TTC549 (cell line): ENCODE results near the gene KCNE2.

Experiments
- FAIRE-seq: peaks from 2 replicates; lab custom pipeline; 2012; peaks lifted over from hg19 to GRCh38; lab: Jason Lieb, UNC

Gene KCNE2, protein sequence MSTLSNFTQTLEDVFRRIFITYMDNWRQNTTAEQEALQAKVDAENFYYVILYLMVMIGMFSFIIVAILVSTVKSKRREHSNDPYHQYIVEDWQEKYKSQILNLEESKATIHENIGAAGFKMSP

DNA sequence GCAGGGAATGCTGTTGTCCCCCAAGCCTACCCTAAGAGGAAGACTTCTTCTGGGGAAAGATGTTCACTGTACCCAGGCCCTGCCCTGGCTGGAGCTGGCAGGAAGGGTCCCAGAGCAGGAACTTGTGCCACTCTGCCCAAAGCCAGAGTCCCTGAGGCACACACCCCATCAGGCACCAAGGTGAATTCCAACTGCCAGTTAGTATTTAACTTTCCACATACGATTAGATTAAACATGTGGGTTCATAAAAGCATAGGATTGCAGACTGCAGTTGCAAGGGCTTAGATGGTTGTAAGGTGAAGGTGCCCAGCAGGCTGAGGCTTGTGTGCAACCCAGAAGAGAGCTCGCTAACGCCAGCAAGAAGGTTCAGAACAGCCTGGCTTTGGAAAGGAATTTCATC is at the start of gene KCNE2:
Gene KCNE2 (plus strand): TSS at position 274 of the 400 bp plus-strand sequence. CDS start 6,473 bp downstream, outside the sequence.
- no peak for FAIRE-seq

DNA sequence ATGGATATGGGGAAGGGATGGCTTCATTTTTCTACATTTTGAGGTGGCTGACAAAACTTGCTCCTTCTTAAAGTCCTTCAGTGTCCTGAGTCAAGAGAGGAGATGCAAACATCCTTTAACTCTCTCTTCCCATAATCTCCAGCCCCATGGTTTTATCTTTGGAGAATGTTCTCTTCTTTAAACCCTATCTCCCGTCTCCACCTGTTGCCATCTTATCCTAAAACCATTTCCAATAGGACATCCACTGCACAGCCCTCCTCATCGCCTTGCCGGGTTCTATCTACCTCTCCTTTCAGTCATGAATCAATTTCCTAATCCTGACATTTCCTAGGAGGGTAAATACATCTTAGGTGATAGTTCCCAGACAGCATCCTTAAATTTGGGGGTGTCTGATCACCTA is 44.2 kb upstream of the KCNE2 start:
- no peak for FAIRE-seq

DNA sequence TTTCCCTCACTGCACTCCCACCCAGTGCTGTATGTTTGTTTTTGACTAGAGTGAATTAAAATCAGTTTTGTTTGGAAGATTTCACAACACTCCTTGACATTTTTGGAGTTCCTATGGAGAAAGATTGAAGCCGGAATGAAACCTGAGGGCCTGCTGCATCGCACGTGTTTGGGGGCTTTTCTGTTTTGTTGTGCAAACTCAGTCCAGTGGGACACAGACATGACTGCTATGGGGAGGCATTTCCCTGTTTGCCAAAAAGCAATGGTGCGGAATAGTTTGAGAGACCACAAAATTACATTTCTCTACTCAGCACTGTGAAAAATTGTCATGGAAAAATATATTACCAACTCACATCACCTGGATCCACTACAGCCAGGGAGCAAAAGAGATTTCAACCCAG is 43.8 kb upstream of the KCNE2 start:
- no peak for FAIRE-seq

DNA sequence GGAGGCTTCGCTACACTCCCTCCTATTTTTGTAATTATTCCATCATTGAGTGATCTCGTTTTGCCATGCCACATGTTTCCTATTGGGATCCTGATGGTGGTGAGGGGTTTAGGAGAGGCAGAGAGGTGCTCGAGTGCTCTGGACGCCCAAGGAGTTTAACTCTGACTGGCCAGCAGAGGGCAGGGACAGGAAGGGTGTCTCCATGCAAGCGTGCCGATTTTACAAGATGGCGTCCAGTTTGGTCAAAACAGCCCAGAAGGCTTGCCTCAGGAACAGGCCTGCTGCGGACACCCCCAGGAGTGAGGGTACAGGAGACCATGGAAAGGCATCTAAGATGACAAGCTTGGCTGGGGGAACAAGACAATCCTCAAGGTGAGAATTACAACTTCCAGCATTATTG is 33.8 kb upstream of the KCNE2 start:
- no peak for FAIRE-seq

DNA sequence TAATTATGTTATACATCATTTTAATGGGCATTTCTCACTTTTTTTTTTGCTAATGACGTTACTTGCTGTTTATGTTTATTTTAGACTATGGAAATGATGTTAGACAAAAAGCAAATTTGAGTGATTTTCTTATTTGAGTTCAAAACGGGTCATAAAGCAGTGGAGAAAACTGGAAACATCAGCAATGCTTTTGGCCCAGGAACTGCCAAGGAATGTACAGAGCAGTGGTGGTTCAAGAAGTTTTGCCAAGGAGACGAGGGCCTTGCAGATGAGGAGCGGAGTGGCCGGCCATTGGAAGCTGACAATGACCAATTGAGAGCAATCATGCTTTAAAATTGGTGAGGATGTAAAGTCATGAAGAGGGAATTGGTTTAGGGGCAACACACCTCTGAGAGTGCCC is 32.1 kb upstream of the KCNE2 start:
- FAIRE-seq = no peak

DNA sequence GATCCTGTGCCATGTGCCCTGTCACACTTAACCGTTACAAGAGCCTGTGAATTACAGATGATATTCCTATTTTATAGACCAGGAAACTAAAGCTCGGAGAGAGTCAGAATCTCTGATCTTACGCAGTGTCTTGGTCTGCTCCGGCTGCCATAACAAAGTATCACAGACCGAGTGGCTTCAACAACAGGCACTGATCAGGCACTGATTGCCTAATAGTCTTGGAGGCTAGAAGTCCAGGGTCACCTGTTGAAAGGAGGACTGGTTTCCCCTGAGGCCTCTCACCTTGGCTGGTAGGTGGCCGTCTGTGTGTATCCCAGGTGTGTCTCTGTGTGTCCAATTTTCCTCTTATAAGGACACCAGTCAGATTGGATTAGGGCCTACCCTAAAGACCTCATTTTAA is 31.5 kb upstream of the KCNE2 start:
- no peak for FAIRE-seq

DNA sequence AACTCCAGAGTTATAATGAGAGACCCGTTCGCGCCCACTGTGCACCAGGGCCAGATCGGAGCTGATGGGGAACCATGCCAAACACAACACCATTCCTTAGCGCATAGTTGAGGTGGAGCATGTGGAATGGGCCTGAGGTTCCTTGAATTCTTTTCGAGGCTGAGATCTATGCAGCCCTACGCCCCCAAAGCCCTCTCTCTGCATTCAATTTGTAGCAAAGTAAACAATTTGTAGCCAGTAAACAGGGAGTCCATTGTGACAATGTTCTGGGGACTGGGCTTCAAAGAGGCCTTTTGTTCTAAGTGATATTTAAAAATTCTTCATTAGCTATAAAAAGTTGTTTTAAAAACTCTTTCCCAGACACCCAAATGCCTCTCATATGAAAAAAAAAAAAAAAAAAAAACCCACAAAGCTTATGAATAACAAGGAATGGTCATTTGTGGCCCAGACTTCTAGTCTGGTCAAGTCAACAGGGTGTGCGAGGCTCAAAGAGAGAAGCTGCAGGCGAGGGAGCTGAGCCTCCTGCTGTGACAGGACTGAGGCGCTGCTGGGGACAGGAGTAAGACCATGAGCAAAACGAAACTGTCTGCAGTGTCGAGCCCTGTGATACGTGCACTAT is 30.6 kb upstream of the KCNE2 start:
- no peak for FAIRE-seq

DNA sequence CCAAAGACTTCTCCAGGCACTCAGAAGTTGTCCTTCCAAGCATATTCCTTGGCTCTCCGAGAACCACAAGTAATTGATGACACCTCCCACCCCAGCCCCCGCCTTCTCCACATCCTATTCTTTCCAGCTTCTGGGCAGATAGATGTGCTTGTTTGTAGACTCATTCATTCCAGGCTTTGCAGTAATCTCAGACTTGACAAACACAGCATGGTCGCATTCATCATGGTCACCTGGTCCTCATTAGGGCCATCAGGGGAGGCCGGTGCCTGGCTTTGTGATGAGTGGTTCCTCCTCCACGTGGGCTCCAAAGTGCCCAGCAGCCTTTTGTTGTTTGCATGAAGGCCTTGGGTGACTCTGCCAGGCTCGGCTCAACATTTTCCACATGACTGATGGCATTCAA is 28.5 kb upstream of the KCNE2 start:
- no peak for FAIRE-seq

DNA sequence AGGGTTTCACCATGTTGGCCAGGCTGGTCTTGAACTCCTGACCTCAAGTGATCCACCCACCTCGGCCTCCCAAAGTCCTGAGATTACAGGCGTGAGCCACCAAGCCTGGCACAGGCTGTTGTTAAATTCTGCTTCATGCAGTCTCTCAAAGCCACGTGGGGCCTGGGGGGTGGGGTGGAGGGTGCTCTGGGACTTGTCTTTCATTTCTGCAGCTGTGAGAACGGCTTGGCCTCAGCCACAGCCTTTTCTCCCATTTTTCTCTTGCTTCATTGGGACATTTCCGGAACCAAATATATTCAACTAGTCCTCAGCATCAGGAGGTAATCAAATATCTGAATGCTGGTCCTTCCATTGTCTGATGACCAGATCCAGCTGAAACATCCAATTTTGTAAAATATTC is 27.6 kb upstream of the KCNE2 start:
- no peak for FAIRE-seq

DNA sequence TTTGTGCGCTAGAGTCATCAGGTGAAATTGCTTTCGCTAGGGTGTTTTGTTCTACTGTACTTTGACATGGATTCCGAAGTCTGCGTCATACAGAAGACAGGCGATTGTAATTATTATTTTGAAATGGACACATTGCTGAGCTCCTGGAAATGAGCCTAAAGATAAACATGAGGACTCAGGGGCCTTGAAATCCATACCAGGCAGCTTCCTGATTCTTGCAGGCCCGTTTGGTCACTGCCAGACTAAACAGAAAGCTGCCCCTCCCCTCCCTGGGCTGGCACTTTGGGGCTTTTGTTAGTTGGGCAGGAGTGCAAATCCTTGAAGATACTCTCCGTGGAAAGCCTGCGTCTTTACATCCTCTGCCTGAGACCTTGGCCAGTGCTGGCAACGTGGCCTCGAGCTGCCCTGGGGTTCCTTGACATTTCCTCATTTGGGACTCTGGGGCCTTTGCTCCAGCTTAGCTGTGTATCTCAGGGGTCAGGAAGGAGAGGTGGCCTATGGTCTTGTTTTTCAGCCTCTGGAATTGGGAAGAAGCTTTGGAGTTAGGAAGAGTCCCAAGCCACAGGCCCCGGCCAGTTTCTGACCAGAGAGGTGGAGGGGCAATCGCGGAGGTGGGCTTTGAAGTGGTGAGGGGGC is 26.9 kb upstream of the KCNE2 start:
- FAIRE-seq = no peak

DNA sequence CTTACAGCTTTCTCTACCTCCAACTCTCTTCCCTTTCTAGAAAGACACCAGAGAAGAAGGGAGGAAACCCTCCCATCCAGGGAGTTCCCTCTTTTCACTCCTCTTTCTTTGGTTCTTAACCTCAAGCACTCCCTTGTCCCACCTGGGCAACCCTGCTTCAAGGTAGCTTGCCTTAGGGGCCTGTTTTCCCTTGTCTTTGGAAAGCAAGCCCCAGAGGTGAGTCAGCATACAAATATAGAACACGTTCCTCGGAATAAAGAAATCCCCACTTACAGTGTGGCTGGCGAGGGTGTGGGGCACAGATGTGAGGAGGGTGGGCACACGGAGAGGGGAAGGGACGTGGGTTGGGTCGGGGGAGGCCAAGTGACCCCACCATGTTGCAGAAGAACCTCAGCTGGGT is 26.1 kb upstream of the KCNE2 start:
- no peak for FAIRE-seq

DNA sequence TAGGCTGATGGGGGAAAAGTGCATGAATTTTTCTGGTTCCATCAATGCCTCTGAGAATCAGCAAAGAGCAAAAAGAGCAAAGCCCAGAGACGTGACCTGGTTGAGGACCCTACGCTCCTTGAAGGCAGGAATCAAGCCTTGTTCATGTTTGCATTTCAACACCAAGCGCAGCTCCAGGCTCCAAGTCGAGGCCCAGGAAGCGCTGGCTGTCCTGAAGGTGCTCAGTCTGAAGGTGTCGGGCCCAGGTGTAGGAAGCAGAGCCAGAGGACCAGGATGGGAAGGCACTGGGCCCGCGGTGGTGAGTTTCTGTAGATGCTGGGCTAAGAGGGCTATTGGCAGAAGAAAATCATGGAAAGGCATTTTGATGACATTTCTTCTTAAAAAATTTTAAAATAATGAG is 25.6 kb upstream of the KCNE2 start:
- no peak for FAIRE-seq

DNA sequence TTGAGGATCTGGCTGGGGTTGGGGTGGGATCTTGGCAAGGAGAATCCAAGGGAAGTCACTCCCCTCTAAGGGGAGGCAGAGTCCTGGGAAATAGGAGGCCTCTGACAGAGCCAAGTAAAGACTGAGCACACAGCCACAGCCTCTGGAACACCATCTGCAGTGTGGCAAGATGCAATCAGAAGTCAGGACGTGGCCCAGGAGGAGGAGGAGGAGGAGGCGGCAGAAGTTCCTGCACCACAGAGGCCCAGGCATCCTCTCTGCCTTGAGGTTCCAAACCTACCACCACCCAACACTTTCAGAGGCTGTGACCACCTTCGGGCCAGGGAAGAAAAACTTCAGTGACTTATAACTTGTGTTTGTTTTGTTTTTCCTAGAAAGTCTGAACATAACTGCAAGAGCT is 23.7 kb upstream of the KCNE2 start:
- no peak for FAIRE-seq

DNA sequence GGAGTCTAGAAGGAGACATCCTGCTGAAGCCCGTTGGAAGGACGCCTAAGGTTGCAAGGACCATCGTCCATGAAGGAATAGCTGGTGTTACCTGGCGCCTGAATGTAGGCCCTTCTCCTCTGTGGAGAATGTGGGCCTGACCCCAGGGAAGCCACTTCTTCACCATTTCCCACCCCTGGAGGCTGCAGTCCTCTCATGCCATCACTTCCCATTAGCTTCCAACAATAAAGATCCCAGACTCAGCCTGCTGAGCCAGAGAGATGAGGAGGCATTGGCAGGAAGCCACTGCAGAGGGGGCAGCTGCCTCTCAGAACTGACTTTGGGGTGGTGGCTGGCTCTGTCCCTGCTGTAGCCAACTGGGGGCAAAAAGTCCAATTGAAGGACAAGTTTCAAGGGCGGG is 21.3 kb upstream of the KCNE2 start:
- FAIRE-seq = no peak

DNA sequence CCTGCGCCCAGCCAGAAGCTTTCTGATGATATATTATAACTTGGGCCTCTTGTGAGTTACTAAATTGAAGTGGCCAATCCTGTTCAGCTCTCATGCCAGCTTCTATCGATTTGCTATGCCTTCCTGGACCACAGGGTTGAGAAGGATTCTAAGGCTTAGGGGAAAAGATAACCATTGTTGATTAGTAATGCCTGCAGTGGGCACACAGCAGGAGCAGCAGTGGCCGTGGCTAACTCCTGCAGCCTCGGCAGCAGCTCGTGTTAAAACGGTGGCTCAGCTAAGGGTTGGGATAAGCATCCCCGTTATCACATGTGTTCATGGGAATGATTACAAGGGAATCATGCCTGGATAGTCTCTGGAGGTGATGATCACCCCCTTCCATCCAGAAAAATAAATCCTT is 20.5 kb upstream of the KCNE2 start:
- no peak for FAIRE-seq

DNA sequence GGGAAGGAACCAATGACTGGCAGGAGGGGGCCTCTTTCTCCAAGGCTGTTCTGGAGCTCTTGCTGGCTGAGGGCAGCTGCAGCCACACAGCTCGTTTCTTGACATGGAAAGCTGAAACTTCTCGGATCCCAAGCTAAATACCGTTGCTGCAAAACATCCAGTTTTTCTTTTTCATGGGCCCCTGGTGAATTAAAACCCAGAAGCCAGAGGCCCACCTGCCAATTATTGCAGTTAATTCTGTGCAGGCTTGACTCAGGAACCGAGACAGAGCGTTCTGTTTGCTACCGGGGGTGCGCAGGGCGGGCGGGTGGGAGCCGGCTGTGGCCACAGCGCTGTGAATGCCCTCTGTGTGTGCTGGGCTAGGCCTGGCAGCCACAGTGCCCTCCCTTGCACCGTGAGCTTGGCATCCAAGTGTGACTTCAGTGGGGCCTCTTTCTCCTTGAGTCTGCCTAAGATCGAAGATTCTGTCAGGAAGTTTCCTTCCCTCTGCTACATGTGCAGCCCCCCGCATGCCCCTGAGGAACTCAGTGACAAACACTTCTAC is 19.9 kb upstream of the KCNE2 start:
- no peak for FAIRE-seq

DNA sequence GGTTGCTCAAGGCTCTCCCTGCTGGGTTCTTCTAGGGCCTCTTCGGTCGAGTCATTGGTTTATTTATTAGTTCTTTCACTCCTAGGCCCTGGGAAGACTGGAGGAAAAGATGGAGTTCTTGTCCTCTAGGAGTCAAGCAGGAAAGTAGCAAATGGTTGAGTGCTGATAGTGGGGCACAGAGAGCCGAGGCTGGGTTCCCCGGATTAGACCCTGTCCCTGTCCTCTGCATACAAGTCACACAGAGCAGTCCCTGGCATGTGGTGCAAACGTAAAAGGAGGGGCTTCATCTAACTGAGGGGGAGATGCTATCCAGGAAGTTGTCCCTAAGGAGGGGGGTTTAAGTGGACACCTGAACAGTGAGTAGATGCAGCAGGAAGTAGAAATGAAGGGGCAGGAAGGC is 19.2 kb upstream of the KCNE2 start:
- no peak for FAIRE-seq

DNA sequence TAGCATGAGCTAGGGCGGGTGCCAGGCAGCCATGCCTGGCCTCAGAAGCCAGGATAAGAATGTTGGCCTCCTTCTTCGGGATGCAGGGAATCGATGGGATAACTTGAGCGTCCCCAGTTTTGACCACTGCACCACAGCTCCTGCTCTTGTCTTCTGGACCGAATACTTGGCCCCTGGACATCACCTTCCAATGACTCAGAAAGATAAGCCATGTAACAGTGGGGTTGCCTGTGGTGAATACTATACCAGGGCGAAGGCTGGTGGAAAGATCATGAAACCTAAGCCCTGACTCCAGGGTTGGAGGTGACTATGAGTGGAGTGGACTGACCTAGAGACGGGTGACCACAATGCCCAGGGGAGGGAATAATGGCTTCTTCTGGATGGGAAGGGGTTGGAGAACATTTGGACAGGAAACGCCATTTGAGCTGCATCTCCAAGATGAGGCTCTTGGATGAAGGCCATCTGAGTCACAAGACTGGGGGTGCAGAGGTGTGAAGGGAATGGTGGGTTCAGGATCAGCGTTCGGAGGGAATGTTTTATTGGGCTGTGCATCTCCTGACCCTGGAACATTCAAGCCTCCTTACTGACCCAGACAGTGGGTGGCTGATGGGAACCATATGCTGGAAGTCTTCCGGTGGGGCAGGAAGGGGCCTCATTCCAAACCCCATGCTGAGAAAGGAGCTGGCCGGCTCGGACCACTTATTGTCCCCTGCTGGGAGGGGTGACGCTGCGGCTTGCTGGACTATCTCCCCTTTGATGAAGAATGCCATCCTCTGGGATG is 18.5 kb upstream of the KCNE2 start:
- no peak for FAIRE-seq

DNA sequence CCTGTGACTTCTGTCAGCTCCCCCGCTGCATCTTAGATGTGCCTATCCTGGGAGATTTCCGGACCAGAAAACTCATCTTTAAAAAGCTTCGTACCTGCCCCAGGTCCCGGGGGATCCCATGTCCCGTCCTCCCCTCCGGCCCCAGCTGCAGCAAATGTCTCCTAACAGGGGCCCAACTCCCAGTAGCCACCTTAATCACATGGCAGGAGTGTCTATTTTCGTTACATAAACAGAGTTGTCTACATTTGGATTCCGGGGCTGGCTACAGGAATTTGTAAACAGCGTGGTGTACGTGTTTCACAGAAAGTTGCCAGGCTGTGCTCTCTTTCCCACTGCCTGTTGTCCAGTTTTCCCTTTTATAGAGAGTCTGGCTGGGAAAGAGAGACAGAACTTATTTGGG is 17.9 kb upstream of the KCNE2 start:
- no peak for FAIRE-seq

DNA sequence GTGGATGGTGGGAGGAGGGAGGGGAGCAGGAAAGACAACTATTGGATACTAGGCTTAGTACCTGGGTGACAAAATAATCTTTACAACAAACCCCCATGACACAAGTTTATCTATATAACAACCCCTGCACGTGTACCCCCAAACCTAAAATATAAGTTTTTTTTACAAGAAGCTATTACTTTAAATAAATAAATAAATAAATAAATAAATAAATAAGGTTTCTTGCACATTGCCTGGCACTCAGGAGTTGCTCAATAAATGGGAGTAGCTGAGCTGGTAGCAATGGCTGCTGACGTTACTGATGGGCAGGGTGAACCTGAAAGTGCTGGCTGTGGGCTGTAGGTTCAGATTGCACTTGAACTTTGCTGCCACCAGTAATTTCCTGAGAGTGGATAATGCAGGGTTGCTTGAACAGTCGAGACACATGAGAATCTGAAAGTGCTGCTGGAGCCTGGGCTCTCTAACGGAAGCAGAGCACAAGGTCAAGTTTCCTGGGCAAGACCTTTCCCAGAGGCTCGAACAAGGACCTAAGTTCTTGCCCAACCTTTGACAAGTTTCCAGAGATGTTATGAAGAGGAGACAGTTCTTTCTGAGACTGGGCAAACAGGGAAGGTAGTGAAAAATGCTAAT is 14.8 kb upstream of the KCNE2 start:
- FAIRE-seq = no peak

DNA sequence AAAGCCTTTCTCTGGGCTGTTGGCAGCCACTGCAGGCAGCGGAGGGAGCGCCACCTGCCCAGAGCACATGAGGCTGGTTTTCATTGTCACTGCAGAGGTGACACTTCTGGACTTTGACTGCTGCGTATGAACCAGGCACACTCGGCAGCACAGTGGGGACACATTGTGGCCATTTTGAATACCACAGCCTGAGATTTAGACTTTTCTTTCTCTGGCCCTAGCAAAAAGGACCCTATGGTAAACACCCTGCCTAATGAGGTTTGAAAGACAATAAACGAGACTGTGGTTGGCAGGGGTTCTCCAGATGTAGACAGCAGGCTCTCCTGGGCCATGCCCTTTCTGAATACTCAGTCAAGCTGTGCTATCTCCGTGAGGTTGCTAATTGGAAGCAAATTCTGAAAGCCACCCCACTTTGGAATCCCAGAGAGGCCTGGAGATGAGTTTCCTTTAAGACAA is 12.0 kb upstream of the KCNE2 start:
- FAIRE-seq = no peak

DNA sequence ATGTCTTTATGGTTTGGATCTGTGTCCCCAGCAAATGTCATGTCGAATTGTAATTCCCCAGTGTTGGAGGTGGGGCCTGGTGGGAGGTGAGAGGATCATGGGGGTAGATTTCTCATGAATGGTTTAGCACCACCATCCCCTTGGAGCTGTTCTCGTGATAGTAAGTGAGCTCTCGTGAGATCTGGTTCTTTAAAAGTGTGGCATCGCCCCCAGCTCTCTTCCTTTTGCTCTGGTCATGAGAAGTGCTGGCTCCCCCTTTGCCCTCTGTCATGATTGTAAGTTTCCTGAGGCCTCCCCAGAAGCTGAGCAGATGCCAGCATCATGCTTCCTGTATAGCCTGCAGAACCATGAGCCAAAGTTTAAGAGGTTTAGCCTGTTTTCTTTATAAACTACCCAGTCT is 11.2 kb upstream of the KCNE2 start:
- no peak for FAIRE-seq

DNA sequence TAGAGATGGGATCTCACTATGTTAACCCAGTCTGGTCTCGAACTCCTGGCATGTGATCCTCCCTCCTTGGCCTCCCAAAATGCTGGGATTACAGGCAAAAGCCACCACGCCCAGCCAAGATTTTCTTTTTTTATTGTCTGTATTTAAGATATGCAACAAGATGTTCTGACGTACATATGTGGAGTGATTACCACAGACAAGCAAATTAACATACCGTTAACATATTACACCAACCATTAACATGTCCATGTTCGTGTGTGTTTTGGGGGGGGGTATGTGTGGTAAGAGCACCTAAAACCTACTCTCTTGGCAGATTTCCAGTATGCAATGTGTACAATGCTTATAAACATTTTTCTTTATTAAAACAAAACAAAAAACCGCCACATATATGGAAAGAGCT is 10.6 kb upstream of the KCNE2 start:
- FAIRE-seq = no peak
